T-cell (primary cell): ENCODE measurements around the gene CORO1C. TPM values are rescaled to one million over a fixed set of nuclear protein-coding genes. Genes with fewer than 3 reads are reported as not detected.

ENCODE experiments used
- ATAC-seq, 4 experiments: fragments of 200-7000 bp in 3 of 4; fragments of 150-1000 bp in 1 of 4; cut with Tn5 transposase; replicated peaks in 1 of 4; 1 replicate in 3 of 4; 2 replicates in 1 of 4; pipeline ENCODE4 v1.10.0; 2021; ENCODE audit warnings: moderate library complexity in 3 of 4, mild to moderate bottlenecking in 2 of 4, moderate number of reproducible peaks in 1 of 4
- CTCF ChIA-PET, 2 donors: fragments of 300-600 bp; sonication (Branson Sonifier 250); formaldehyde crosslinking; loops; one replicate each; lab custom pipeline; 2022; ENCODE audit warnings: antibody characterized with exemption in 2 of 2; lab: Charles Lee
- POLR2A ChIA-PET, 2 donors: fragments of 300-600 bp; sonication (Branson Sonifier 250); formaldehyde crosslinking; loops; one replicate each; lab custom pipeline; 2022; ENCODE audit warnings: antibody characterized with exemption in 2 of 2; lab: Charles Lee
- DNase-seq, 35 experiments: peaks; one replicate each; pipeline versions ENCODE4 v3.0.0 to v3.0.0-alpha.2; 2013 to 2023
- H3K27ac ChIP-seq: one replicate; pipeline ENCODE4 v1.5.1; 2013; ENCODE audit warnings: low read length
- H3K27me3 ChIP-seq, 2 experiments: replicated peaks in 1 of 2; 1 replicate in 1 of 2; 2 replicates in 1 of 2; pipeline versions ENCODE4 v1.6.1 to v1.7.0; 2013; ENCODE audit warnings: low read length in 1 of 2, mixed read lengths in 1 of 2; ENCODE audit not compliant: control insufficient read depth in 2 of 2, insufficient read depth in 2 of 2; ENCODE audit errors: extremely low read depth in 1 of 2
- H3K36me3 ChIP-seq, 2 donors: 1 replicate in 1 of 2; 2 replicates in 1 of 2; pipeline versions ENCODE4 v1.6.1 to v1.7.0; 2013; ENCODE audit warnings: low read length in 1 of 2; ENCODE audit not compliant: control insufficient read depth in 2 of 2, insufficient read depth in 1 of 2; ENCODE audit errors: extremely low read depth in 1 of 2
- H3K4me1 ChIP-seq, 2 experiments: 1 replicate in 1 of 2; 2 replicates in 1 of 2; pipeline versions ENCODE4 v1.6.1 to v1.7.0; 2013; ENCODE audit warnings: low read length in 2 of 2, mixed read lengths in 1 of 2; ENCODE audit not compliant: insufficient read depth in 2 of 2, control insufficient read depth in 1 of 2; ENCODE audit errors: extremely low read depth in 1 of 2
- H3K4me3 ChIP-seq, 2 donors: 1 replicate in 1 of 2; 2 replicates in 1 of 2; pipeline versions ENCODE4 v1.5.1 to v1.7.0; 2013; ENCODE audit warnings: mild to moderate bottlenecking in 2 of 2, low read length in 1 of 2, moderate library complexity in 1 of 2; ENCODE audit not compliant: control insufficient read depth in 1 of 2; ENCODE audit errors: extremely low read depth in 1 of 2
- H3K9me3 ChIP-seq: 2 replicates; pipeline ENCODE4 v1.7.0; 2013
- H3K27ac Mint-ChIP-seq, 2 donors: one replicate each; pipeline ENCODE4 v1.8.0; 2020 to 2021; ENCODE audit warnings: mild to moderate bottlenecking in 2 of 2, mixed read lengths in 2 of 2
- H3K27me3 Mint-ChIP-seq, 2 donors: one replicate each; pipeline ENCODE4 v1.8.0; 2021 to 2022; ENCODE audit warnings: mixed read lengths in 2 of 2
- H3K36me3 Mint-ChIP-seq: one replicate; pipeline ENCODE4 v1.8.0; 2021; ENCODE audit warnings: mixed read lengths
- H3K4me1 Mint-ChIP-seq, 3 donors: one replicate each; pipeline ENCODE4 v1.8.0; 2020 to 2022; ENCODE audit warnings: mixed read lengths in 3 of 3, mild to moderate bottlenecking in 1 of 3
- H3K4me3 Mint-ChIP-seq, 3 donors: one replicate each; pipeline ENCODE4 v1.8.0; 2020 to 2022; ENCODE audit warnings: mild to moderate bottlenecking in 3 of 3, mixed read lengths in 3 of 3, moderate library complexity in 3 of 3
- H3K9me3 Mint-ChIP-seq, 3 donors: one replicate each; pipeline ENCODE4 v1.8.0; 2020 to 2022; ENCODE audit warnings: mixed read lengths in 3 of 3
- WGBS: methylation state at CpG from one replicate; pipeline ENCODE4 v1.1.5; 2013; ENCODE audit warnings: missing lambda C conversion rate; ENCODE audit not compliant: insufficient coverage; 5-methylcytosine and 5-hydroxymethylcytosine counted together
- total RNA-seq, 35 experiments: library from RNA in 6 of 35; stranded (reverse) in 6 of 35; fragments of 120-200 nt in 1 of 35; gene quantifications; one replicate each; pipeline versions ENCODE4 v1.2.1 to v1.2.4 and lab custom pipeline; 2013 to 2026

CORO1C gene
- total RNA-seq, 5 donors from 2014 or later (not counting 1 experiment from before 2014, with no cell fraction given), result 7.4 to 11.4 (median 8.7) TPM

- no peak overlapping the region for H3K27ac ChIP-seq
- H3K27ac Mint-ChIP-seq, result no peak overlapping the region
- 15% methylated on average over 30 of the region's 40 CpGs for WGBS
- H3K36me3 ChIP-seq, result no peaks in the 10 kb centered on the region
- H3K4me3 Mint-ChIP-seq, result peak overlapping the region in 2 of 3 donors; percentile 46 to 59
- peaks cover 0 to 28% of the 10 kb centered on the region in 2 experiments for H3K27me3 ChIP-seq
- peak; percentile 34 to 59 (median 44) for ATAC-seq
- H3K4me3 ChIP-seq, result peak overlapping the region in 1 of 2 donors; percentile 19
- ChIA-PET POLR2A (no interaction called here), CTCF (interaction anchor here in 1 of 2 donors (1.3 kb wide), 1 partner anchor 104 kb away, joined by 4 read pairs; no protein-coding TSS in a partner anchor)
- H3K27me3 Mint-ChIP-seq, result peaks cover 0 to 12% of the 10 kb centered on the region in 2 donors
- H3K4me1 ChIP-seq, result peaks cover 0 to 9% of the 10 kb centered on the region in 2 experiments
- H3K9me3 ChIP-seq, result no peaks in the 10 kb centered on the region
- no peaks in the 10 kb centered on the region for H3K36me3 Mint-ChIP-seq
- no peaks in the 10 kb centered on the region for H3K9me3 Mint-ChIP-seq
- H3K4me1 Mint-ChIP-seq, result peaks cover 3 to 5% (median 3%) of the 10 kb centered on the region in 3 donors
- DNase-seq, result peak in 18 of 35 experiments; percentile 1 to 31 (median 4)
Measured at GRCh38 chr12:108768591-108769500, 37.5 kb upstream of the CORO1C start.

DNA sequence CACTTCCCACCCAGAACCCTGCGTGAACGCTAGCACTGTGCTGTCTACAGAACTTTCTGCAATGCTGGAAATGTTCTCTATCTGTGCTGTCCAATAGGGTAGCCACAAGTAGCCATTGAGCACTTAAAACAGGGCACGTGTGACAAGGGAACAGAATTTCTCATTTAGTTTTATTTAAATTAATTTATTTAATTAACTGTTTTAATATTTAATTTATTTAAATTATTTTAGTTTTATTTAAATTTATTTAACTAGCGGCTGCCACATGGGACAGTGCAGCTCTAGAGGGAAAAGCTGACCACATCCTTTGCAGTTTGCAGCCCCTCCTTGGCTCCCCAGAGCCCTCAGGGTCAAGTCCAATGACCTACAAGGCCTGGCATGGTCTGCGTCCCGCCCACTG is 35.0 kb upstream of the CORO1C start:
- H3K36me3 Mint-ChIP-seq, result no peaks in the 10 kb centered on the region
- Histone ChIP-seq H3K36me3 (no peaks in the 10 kb centered on the region), H3K9me3 (no peaks in the 10 kb centered on the region), H3K4me1 (peaks cover 0 to 9% of the 10 kb centered on the region in 2 experiments), H3K4me3 (no peak overlapping the region), H3K27ac (no peak overlapping the region), H3K27me3 (peaks cover 0 to 26% of the 10 kb centered on the region in 2 experiments)
- DNase-seq (no peak), ATAC-seq (no peak)
- whole genome bisulfite sequencing, result 84% methylated on average over 4 of the region's 6 CpGs
- H3K4me3 Mint-ChIP-seq, result no peak overlapping the region
- no peaks in the 10 kb centered on the region for H3K9me3 Mint-ChIP-seq
- H3K27ac Mint-ChIP-seq, result no peak overlapping the region
- peaks cover 0 to 12% of the 10 kb centered on the region in 2 donors for H3K27me3 Mint-ChIP-seq
- peaks cover 3 to 5% (median 3%) of the 10 kb centered on the region in 3 donors for H3K4me1 Mint-ChIP-seq
- CTCF ChIA-PET, result no interaction called here
- POLR2A ChIA-PET, result interaction anchor here in 1 of 2 donors (0.6 kb wide), 1 partner anchor 23 kb away, joined by 5 read pairs; no protein-coding TSS in a partner anchor

- no peaks in the 10 kb centered on the region for H3K36me3 ChIP-seq
- ChIA-PET CTCF (no interaction called here), POLR2A (no interaction called here)
- DNase-seq (no peak), ATAC-seq (no peak)
- Mint-ChIP-seq H3K9me3 (no peaks in the 10 kb centered on the region), H3K4me1 (peaks cover 3 to 5% (median 3%) of the 10 kb centered on the region in 3 donors), H3K4me3 (no peak overlapping the region), H3K36me3 (no peaks in the 10 kb centered on the region), H3K27me3 (peaks cover 0 to 7% of the 10 kb centered on the region in 2 donors), H3K27ac (no peak overlapping the region)
- H3K9me3 ChIP-seq, result no peaks in the 10 kb centered on the region
- peaks cover 0 to 9% of the 10 kb centered on the region in 2 experiments for H3K4me1 ChIP-seq
- H3K27ac ChIP-seq, result no peak overlapping the region
- peaks cover 0 to 21% of the 10 kb centered on the region in 2 experiments for H3K27me3 ChIP-seq
- 86% methylated on average over 9 of the region's 10 CpGs for WGBS
- H3K4me3 ChIP-seq, result no peak overlapping the region
Measured at GRCh38 chr12:108765289-108765764, 34.0 kb upstream of the CORO1C start.

DNA sequence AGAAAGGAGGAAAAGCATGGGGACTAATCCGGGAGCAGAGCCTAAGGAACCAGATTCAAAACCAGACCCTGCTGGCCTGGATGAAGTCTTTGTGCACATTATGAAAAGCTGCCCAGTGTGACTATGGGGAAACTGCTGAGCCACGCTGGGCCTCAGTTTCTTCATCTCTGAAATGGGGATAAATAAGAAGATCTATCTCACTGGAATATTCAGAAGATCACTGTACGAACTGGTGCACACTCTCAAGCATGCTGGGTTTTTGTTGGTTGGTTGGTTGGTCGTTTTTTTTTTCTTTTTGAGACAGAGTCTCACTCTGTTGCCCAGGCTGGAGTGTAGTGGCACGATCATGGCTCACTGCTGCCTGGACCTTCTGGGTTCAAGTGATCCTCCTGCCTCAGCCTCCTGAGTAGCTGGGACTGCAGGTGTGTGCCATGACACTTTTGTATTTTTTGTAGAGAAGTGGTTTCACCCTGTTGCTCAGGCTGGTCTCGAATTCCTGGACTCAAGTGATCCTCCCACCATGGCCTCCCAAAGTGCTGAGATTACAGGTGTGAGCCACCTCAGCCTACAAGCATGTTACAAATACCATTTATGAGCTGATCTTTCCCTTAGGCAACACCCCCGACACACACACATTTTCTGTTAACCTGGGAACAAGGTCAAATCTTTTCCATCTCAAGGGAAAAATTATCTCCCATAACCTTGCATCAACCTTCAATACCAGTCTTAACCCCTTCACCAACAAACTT is 33.4 kb upstream of the CORO1C start:
- POLR2A ChIA-PET, result no interaction called here
- no peak for DNase-seq
- Mint-ChIP-seq H3K27me3 (peaks cover 0 to 7% of the 10 kb centered on the region in 2 donors), H3K4me1 (peaks cover 3 to 5% (median 3%) of the 10 kb centered on the region in 3 donors), H3K4me3 (no peak overlapping the region), H3K9me3 (no peaks in the 10 kb centered on the region), H3K27ac (no peak overlapping the region), H3K36me3 (no peaks in the 10 kb centered on the region)
- no peak overlapping the region for H3K4me3 ChIP-seq
- no peaks in the 10 kb centered on the region for H3K36me3 ChIP-seq
- no peak overlapping the region for H3K27ac ChIP-seq
- ATAC-seq, result no peak
- peaks cover 0 to 15% of the 10 kb centered on the region in 2 experiments for H3K27me3 ChIP-seq
- CTCF ChIA-PET, result no interaction called here
- no peaks in the 10 kb centered on the region for H3K9me3 ChIP-seq
- 89% methylated on average over 5 of the region's 7 CpGs for WGBS
- H3K4me1 ChIP-seq, result peaks cover 0 to 9% of the 10 kb centered on the region in 2 experiments

- Mint-ChIP-seq H3K9me3 (no peaks in the 10 kb centered on the region), H3K4me3 (no peak overlapping the region), H3K27ac (no peak overlapping the region), H3K36me3 (no peaks in the 10 kb centered on the region), H3K4me1 (no peaks in the 10 kb centered on the region), H3K27me3 (no peaks in the 10 kb centered on the region)
- H3K27me3 ChIP-seq, result no peaks in the 10 kb centered on the region
- no peak overlapping the region for H3K4me3 ChIP-seq
- no peak for ATAC-seq
- no peak for DNase-seq
- H3K9me3 ChIP-seq, result no peaks in the 10 kb centered on the region
- 97% methylated on average over 6 of the region's 11 CpGs for WGBS
- no peaks in the 10 kb centered on the region for H3K36me3 ChIP-seq
- H3K27ac ChIP-seq, result no peak overlapping the region
- no peaks in the 10 kb centered on the region for H3K4me1 ChIP-seq
- ChIA-PET CTCF (interaction anchor here in 1 of 2 donors (1.0 kb wide), 1 partner anchor 96 kb away, joined by 5 read pairs; no protein-coding TSS in a partner anchor), POLR2A (no interaction called here)
Measured at GRCh38 chr12:108761226-108761625, 29.9 kb upstream of the CORO1C start.

DNA sequence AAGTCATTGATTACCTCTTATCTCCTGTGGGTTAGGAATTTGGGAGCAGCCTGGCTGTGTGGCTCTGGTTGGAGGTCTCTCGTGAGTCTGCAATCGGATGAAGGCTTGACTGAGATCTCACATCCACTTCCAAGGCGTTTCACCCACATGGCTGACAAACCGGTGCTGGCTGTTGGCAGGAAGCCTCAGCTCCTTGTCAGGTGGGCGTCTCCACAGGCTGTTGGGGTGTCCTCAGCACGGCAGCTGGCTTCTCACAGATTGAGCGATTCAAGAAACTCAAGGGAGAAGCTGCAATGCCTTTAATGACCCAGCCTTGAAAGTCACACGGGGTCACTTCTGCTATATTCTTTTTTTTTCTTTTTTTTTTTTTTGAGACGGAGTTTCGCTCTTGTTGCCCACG is 28.6 kb upstream of the CORO1C start:
- CTCF ChIA-PET, result interaction anchor here in 1 of 2 donors (0.6 kb wide), 1 partner anchor 9 kb away, joined by 4 read pairs; no protein-coding TSS in a partner anchor
- Mint-ChIP-seq H3K9me3 (no peaks in the 10 kb centered on the region), H3K27ac (no peak overlapping the region), H3K4me3 (no peak overlapping the region), H3K36me3 (no peaks in the 10 kb centered on the region), H3K27me3 (no peaks in the 10 kb centered on the region), H3K4me1 (no peaks in the 10 kb centered on the region)
- no peak for ATAC-seq
- 86% methylated on average over 8 of the region's 11 CpGs for WGBS
- Histone ChIP-seq H3K36me3 (no peaks in the 10 kb centered on the region), H3K9me3 (no peaks in the 10 kb centered on the region), H3K27ac (no peak overlapping the region), H3K4me1 (no peaks in the 10 kb centered on the region), H3K4me3 (no peak overlapping the region), H3K27me3 (no peaks in the 10 kb centered on the region)
- no peak for DNase-seq
- POLR2A ChIA-PET, result no interaction called here
